Stimulated activated CD8-positive, alpha-beta memory T cell treated with anti-CD3 and anti-CD28 coated beads, Interleukin-4, amount 100 ng/mL, for 24 hours (primary cell): ENCODE data around the gene PEAK1.
"Not testable (repeated sequence)": the region's sequence is repeated elsewhere in the genome, so short reads cannot be mapped to it uniquely, and the experiment has no call there.

Experiments
- DNase-seq: peaks from one replicate; pipeline ENCODE4 v3.0.0-alpha.2; 2020; ENCODE audit warnings: low read depth

Gene PEAK1

GRCh38 chr15:77309392-77309791, 110.5 kb downstream of the PEAK1 start:
- no peak for DNase-seq

GRCh38 chr15:77305953-77306352, 114.0 kb downstream of the PEAK1 start:
- DNase-seq, result no peak

- DNase-seq, result no peak
Observed at GRCh38 chr15:77296773-77297337, 123.0 kb downstream of the PEAK1 start.

GRCh38 chr15:77295446-77295845, 124.5 kb downstream of the PEAK1 start:
- DNase-seq, result no peak

- DNase-seq, result no peak
Observed at GRCh38 chr15:77292969-77293558, 126.8 kb downstream of the PEAK1 start.

GRCh38 chr15:77291107-77291506, 128.8 kb downstream of the PEAK1 start:
- DNase-seq, result no peak

- DNase-seq, result no peak
Observed at GRCh38 chr15:77287385-77287784, 132.5 kb downstream of the PEAK1 start.

GRCh38 chr15:77285057-77285997, 134.6 kb downstream of the PEAK1 start:
- DNase-seq, result no peak

- no peak for DNase-seq
Observed at GRCh38 chr15:77282333-77282732, 137.6 kb downstream of the PEAK1 start.

- DNase-seq, result no peak
Observed at GRCh38 chr15:77276943-77277342, 143.0 kb downstream of the PEAK1 start.

- DNase-seq, result no peak
Observed at GRCh38 chr15:77276096-77276495, 143.8 kb downstream of the PEAK1 start.

- not testable (repeated sequence) for DNase-seq
Observed at GRCh38 chr15:77273136-77273535, 146.8 kb downstream of the PEAK1 start.

GRCh38 chr15:77266708-77267386, 153.1 kb downstream of the PEAK1 start:
- no peak for DNase-seq

- no peak for DNase-seq
Observed at GRCh38 chr15:77255385-77255784, 164.5 kb downstream of the PEAK1 start.

GRCh38 chr15:77251662-77252061, 168.2 kb downstream of the PEAK1 start:
- DNase-seq, result no peak

- DNase-seq, result no peak
Observed at GRCh38 chr15:77247116-77247515, 172.8 kb downstream of the PEAK1 start.

- no peak for DNase-seq
Observed at GRCh38 chr15:77243716-77244401, 176.0 kb downstream of the PEAK1 start.

- no peak for DNase-seq
Observed at GRCh38 chr15:77243135-77243534, 176.8 kb downstream of the PEAK1 start.

GRCh38 chr15:77239882-77240608, 179.9 kb downstream of the PEAK1 start:
- DNase-seq, result no peak

GRCh38 chr15:77235566-77235965, 184.3 kb downstream of the PEAK1 start:
- DNase-seq, result no peak

GRCh38 chr15:77228828-77229227, 191.1 kb downstream of the PEAK1 start:
- no peak for DNase-seq
